GM18861 (cell line): Measurements from ENCODE around the gene SNRPB2.

Experiments used
- ATAC-seq: cut with Tn5 transposase; IDR thresholded peaks from one replicate; pipeline ENCODE4 v1.9.1; 2021; ENCODE audit not compliant: unreplicated experiment

Gene SNRPB2

DNA sequence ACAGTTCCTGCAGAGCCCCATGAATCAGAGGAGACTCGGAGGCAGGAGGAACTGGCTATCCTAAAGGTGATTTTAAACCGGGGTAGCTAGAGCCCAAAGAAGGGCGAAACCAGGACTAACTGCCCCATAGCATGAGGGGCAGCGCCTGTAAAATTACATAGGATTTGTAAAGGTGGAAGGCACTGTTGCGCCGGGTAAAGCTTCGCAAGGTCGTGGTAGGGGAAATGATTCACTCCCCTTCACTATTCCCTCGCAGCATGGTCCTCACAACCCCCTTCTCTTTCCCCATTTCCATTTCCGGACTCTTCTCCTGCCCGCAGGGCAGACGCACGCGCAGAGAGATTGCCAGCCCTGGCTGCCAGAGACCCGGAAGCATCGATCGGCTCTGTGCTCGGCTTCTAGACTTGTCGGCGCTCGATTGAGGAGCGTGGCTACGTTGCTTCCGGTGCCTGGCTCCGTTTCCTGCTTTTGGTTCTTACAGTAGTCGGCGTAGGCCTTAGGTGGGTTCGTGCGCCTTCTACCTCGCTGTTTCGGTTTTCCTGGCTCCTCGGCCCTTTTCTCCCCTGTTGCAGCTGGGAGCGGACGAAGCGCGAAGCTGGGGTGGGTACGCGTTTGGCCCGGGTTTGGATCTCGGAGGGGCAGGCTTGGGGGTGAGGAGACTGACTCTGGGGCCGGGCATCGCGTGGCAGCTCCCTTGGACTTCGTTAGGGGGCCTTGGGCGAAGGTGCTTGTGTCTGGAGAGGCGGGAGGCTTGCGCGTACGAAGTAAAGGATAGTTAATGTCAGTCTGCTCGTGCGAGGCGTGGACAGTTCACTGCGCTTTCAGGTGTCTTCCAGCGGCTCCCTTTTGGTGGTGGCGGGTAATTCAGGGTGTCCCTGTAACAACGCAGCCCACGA is at the start of gene SNRPB2:
TSS of gene SNRPB2 (plus strand) at position 462 of the 896 bp plus-strand sequence. CDS start 1,677 bp downstream, outside the sequence.
- peak; percentile 99 for ATAC-seq

GRCh38 chr20:16684416-16684815 is 45.4 kb upstream of the SNRPB2 start:
- no peak for ATAC-seq

- no peak for ATAC-seq
Measured at GRCh38 chr20:16689906-16690305, 39.9 kb upstream of the SNRPB2 start.

DNA sequence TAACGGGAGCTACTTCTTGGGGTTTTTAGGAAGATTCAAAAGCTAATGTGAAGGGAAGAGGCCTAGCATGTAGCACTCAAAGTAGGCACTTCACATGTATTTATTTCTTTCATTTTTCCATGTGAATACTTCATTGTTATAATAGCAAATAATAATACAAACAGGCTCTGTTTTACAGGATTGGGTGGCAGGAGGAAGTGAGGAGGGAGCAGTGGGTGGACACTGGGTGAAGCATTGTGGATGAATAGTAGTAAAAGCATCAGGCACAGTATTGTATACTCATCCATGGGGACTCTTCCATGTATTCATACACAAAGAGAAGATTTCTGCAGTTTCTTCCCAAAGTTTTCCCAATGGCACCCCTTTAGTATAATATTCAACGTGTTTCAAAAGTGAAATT is 38.4 kb upstream of the SNRPB2 start:
- no peak for ATAC-seq

DNA sequence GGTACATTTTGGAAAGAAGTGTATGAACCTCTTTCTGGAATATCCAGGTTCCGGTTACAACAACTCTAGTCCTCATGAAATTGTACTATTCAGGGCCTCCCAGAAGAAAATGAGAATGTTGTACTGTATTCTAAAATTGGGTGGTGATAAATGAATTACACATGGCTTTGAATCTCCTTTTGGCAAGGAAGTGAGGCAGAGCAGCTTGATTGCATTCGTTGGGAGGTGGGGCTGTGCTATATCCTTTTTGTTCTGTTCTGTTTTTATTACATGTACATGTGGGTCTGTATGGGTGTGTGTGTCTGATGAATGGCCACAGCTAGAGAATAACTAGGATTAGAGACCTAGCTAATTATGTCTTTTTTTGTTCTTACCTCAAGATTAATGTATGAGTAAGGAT is 37.8 kb upstream of the SNRPB2 start:
- no peak for ATAC-seq

- no peak for ATAC-seq
Measured at GRCh38 chr20:16692442-16692841, 37.4 kb upstream of the SNRPB2 start.

DNA sequence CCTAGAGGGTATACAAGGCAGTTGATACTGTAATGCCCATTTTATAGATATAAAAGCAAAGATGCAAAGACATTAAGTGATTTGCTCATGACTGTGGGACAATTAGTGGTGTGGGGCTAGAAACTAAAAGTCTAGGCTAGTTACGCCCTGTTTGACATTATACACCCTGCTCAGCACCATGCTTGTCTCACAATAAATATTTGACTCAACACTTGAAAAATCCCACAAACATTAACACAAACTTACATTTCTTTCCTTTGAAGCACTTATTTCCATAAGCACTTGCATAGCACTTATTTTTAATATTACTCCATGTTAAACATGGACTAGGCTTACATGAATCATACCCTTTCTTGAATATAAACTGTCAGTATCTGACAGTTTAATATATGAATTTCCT is 36.5 kb upstream of the SNRPB2 start:
- no peak for ATAC-seq

DNA sequence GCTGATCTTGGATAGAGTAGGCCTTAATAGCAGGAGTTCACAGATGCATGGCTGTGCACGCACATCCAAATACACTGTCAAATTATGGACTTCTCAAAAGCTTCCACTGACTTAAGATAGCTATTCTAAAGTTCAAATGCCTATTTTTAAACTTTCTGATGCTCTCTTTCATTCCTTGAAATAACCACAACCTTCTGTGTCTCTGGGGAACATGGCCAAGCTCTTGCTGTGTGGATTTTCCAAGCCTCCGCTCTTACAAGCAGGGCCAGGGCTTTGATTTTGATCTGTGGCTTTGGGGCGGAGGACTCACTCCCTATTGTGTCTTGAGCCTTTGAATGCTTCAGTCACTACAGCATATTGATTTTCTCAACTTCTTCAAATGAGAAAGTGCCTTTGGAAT is 35.7 kb upstream of the SNRPB2 start:
- no peak for ATAC-seq

DNA sequence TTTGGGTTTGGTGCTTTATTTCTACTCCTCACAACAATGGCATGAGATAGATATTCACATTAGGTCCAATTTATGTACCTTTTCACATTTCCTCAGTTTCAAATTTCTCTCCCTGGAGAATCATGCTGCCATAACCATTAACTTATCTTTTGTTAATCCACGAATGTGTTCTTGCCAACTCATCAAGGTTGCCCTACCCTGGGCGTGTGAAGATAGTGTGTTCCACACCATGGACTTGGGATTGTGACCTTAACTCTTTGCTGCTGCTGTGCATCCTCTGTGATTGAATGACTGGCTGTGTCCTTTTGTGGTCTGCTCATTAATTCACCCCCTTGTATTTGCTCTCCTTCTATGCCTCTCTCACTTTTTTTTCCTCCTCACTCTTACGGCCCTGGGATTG is 34.2 kb upstream of the SNRPB2 start:
- no peak for ATAC-seq

GRCh38 chr20:16699293-16699692 is 30.5 kb upstream of the SNRPB2 start:
- ATAC-seq, result no peak

DNA sequence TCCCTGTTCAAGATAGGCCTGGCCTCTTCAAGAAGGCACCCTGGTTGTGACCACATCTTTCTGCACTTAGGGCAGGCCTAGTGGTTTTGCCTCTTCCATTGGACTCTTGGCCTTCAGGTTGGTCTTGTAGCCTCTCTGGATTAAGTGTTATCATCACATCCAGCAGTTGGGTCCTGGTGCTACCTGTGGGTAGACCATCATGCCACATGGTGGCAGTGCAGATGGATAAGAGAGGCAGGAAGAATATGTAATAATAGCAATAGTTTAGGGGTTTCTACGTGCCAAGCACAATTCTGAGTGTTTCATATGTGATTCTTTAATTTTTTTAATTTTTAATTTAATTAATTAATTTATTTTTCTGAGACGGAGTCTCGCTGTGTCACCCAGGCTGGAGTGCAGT is 28.5 kb upstream of the SNRPB2 start:
- peak; percentile 48 for ATAC-seq

GRCh38 chr20:16703570-16703969 is 26.3 kb upstream of the SNRPB2 start:
- no peak for ATAC-seq

GRCh38 chr20:16707674-16708073 is 22.2 kb upstream of the SNRPB2 start:
- no peak for ATAC-seq

DNA sequence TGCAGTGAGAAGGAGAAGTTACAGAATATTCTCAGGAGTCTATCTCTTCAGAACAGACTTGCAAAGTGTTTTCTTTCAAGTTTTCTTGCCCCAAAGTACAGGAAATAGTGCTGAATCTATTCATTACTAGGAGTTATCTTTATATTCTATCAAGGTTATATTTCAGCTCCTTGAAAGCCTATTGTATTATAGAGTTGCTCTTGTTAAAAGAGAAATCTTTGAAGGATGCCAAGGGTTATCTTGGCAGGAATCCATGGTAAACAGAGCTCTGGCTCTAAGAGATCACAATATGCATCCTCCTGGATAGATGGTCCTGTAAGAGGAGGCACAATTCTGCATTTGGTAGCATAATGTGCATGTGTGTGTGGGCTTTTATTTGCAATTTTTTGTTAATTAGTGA is 21.2 kb upstream of the SNRPB2 start:
- no peak for ATAC-seq

DNA sequence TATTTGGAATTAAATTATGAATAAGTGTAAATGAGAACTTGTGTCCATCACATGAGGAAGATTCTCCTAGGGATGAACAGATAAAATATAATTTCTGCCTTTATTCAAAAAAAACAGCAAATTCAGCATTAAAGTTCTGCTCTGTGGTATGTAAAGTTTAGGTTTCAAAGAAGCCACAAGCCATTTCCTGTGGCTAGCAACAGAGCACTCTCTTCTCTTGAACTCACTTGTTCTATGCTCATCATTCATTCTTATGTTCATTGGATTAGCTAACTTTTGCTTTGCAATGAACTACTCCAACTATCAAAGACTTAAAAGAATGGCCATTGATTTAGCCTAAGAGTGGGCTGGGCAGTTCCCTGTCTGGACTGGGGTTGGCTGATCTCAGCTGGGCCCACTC is 20.8 kb upstream of the SNRPB2 start:
- ATAC-seq, result peak; percentile 86

DNA sequence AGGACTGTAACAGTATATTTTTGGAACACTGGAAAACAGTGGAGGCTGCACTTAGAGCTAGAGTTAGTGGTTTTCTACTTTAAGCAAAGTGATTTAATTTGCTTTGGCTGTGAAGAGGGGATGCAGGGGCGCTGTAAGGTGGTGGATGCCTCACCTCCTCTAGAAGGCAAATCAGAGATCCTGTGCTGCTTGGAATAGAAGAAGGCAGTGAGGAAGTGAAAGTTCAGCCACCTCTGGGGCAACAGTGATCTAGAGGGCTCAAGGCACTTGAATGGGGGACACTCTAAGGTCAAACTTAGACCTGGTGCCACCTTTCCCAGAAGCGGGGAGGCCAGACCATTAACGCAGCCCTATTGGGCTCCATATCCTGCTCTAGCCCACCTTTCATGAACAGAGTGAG is 19.0 kb upstream of the SNRPB2 start:
- ATAC-seq, result peak; percentile 62

GRCh38 chr20:16711661-16712258 is 18.1 kb upstream of the SNRPB2 start:
- ATAC-seq, result no peak

DNA sequence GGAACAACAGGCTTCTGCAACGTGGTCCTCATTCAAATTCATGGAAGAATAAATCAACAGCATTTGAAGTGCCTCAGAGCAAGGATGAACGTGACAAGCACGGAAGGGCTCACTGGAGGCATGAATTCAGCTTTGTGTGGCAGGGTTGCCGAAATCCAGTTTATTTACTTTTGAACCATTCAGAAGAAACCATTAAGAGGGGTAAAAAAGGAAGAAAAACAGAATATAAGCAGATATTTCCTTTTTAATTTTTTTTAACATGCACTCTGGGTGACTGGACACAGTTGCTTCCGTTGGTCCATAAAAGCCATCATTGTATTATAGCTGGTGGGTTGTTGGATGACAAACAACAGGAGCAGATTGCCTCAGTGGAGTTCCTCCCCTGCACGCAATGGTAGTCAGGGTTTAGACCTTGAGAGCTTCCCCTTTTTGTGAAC is 17.3 kb upstream of the SNRPB2 start:
- ATAC-seq, result no peak

DNA sequence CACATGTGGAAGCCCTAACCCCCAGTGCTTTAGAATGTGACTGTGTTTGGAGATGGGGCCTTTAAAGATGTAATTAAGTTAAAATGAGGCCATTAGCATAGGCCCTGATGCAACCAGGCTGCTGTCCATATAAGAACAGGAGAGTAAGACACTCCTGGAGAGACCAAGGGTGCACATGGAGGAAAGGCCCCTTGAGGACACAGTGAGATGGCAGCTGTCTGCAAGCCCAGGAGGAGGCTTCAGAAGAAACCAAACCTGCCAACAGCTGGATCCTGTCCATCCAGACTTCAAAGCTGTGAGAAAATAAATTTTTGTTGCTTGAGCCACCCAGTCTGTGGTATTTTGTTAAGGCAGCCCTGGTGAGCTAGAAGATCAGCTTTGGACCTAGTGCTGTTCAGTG is 16.8 kb upstream of the SNRPB2 start:
- no peak for ATAC-seq

DNA sequence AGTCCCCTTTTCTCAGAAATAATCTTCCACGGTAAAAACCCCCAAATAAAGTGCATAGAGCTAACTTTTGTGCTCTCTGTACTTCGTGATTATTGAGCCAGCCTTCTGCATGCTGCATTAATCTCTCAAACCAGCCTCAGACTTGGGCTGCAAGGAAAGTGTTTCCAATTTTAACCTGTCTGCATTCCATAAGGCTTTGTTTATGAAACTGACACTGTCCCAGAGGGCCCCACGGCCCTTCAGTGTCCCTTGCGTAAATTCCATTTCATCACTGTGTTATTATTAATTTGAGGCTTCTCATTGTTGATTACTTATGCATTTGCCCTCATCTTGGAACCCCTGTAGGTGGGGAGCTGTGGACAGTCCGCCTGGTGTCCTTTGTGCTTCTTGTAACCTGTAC is 15.6 kb upstream of the SNRPB2 start:
- ATAC-seq, result no peak

GRCh38 chr20:16714751-16715150 is 15.1 kb upstream of the SNRPB2 start:
- ATAC-seq, result no peak

DNA sequence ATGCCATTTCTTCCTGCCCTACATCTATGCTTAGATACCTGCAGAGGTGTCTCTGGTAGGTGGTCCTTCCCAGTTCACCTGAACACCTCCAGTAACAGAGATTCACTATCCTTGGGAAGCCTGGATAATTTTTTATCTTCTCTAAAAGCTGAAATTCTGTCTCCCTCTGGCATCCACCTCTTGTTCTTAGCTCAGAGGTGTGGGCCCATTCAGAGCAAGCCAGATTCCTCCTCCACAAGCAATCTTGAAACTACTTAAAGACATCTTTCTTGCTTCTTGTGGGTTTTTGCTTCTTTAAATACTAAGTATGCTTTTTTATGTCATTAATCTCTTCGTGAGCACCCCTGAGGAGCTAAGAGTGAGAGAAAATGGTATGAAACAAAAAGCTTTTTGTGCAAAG is 10.4 kb upstream of the SNRPB2 start:
- no peak for ATAC-seq
